Cardiac fibroblast (primary cell): ENCODE measurements around the gene TSPYL4.

Experiments
- DNase-seq, 2 donors: peaks; one replicate each; pipeline versions ENCODE4 v3.0.0 to v3.0.0-alpha.2; 2010; ENCODE audit warnings: low read depth in 2 of 2
- H3K4me3 ChIP-seq, 2 donors: replicated peaks in 1 of 2; 1 replicate in 1 of 2; 2 replicates in 1 of 2; pipeline ENCODE4 v1.5.1; 2011; ENCODE audit warnings: low read depth in 2 of 2, low read length in 2 of 2, mild to moderate bottlenecking in 2 of 2, moderate library complexity in 1 of 2
- CTCF ChIP-seq: IDR thresholded peaks from one replicate; pipeline ENCODE4 v1.5.1; 2011; ENCODE audit warnings: low read depth, mild to moderate bottlenecking, low read length, inconsistent platforms

TSPYL4 gene

GRCh38 chr6:116282698-116283097 lies 28.8 kb upstream of the TSPYL4 start:
- no peak for TF ChIP-seq CTCF
- DNase-seq: no peak

GRCh38 chr6:116280933-116281316 lies 27.1 kb upstream of the TSPYL4 start:
- TF ChIP-seq CTCF: no peak
- H3K4me3 ChIP-seq: no peak overlapping the region
- no peak for DNase-seq

More at GRCh38 chr6:116282698-116283097, 28.8 kb upstream of the TSPYL4 start:
- no peak overlapping the region for H3K4me3 ChIP-seq

- peak overlapping the region; percentile 61 to 93 for H3K4me3 ChIP-seq
- DNase-seq: peak; percentile 24 to 34
- TF ChIP-seq CTCF: no peak
Measured at GRCh38 chr6:116280161-116280932, 26.5 kb upstream of the TSPYL4 start.

- TF ChIP-seq CTCF: no peak
- DNase-seq: peak; percentile 98
- H3K4me3 ChIP-seq: peak within 1 kb of the TSS; percentile 61 to 93
Measured at GRCh38 chr6:116279232-116280160, 25.6 kb upstream of the TSPYL4 start, which contains the start of gene TSPYL1. Gene TSPYL1 (minus strand): TSS chr6:116279930. CDS start chr6:116279830, 100 bp downstream.

GRCh38 chr6:116278854-116279231 lies 25.0 kb upstream of the TSPYL4 start:
- no peak for TF ChIP-seq CTCF
- peak overlapping the region; percentile 61 to 93 for H3K4me3 ChIP-seq
- DNase-seq: peak; percentile 58 to 64

- H3K4me3 ChIP-seq: peak overlapping the region; percentile 61 to 93
- peak in 1 of 2 donors; percentile 3 for DNase-seq
- no peak for TF ChIP-seq CTCF
Measured at GRCh38 chr6:116278481-116278829, 24.6 kb upstream of the TSPYL4 start.
